HepG2 (cell line): ENCODE data around the gene DGAT2. TPM values are rescaled to one million over a fixed set of nuclear protein-coding genes. Genes with fewer than 3 reads are reported as not detected.

ENCODE experiments used
- BATF2 ChIP-seq: sonication (generic); formaldehyde crosslinking; IDR thresholded peaks from 2 replicates; pipeline ENCODE4 v1.8.0; 2022; ENCODE audit warnings: mild to moderate bottlenecking, missing genetic modification reagents, moderate library complexity
- FIP1L1 ChIP-seq: fragments of 200-400 bp; formaldehyde crosslinking; IDR thresholded peaks from 2 replicates; pipeline ENCODE4 v1.6.1; 2018; ENCODE audit warnings: low read depth, mild to moderate bottlenecking, low read length, moderate library complexity, borderline replicate concordance; ENCODE audit not compliant: insufficient read depth
- HMGA1 ChIP-seq: sonication (generic); formaldehyde crosslinking; conservative IDR thresholded peaks from 2 replicates; pipeline ENCODE4 v1.4.0; 2020; ENCODE audit warnings: missing genetic modification reagents
- HMGXB4 ChIP-seq, 2 experiments: sonication (generic) in 1 of 2; formaldehyde crosslinking in 1 of 2; IDR thresholded peaks; 2 replicates each; pipeline versions ENCODE4 v1.4.0 to v1.6.1; 2018 to 2020; ENCODE audit warnings: missing genetic modification reagents in 2 of 2, borderline replicate concordance in 1 of 2, low read depth in 1 of 2, mild to moderate bottlenecking in 1 of 2, missing biosample characterization in 1 of 2
- MBD4 ChIP-seq: IDR thresholded peaks from 2 replicates; pipeline ENCODE4 v1.6.1; 2012; ENCODE audit warnings: low read length, inconsistent platforms, borderline replicate concordance
- NR2F6 ChIP-seq, 2 experiments: IDR thresholded peaks; 2 replicates each; pipeline ENCODE4 v1.6.1; 2016; ENCODE audit warnings: antibody characterized with exemption in 1 of 2, mild to moderate bottlenecking in 1 of 2
- RNF2 ChIP-seq: fragments of 450-650 bp; conservative IDR thresholded peaks from 2 replicates; pipeline ENCODE4 v1.6.1; 2016; ENCODE audit warnings: low read depth
- TBX3 ChIP-seq: fragments of 450-650 bp; IDR thresholded peaks from 2 replicates; pipeline ENCODE4 v1.6.1; 2017; ENCODE audit warnings: antibody characterized with exemption, mild to moderate bottlenecking, inconsistent platforms, borderline replicate concordance
- TFDP2 ChIP-seq: sonication (generic); formaldehyde crosslinking; IDR thresholded peaks from 2 replicates; pipeline ENCODE4 v1.4.0; 2020; ENCODE audit warnings: missing genetic modification reagents
- ZBTB43 ChIP-seq: sonication (generic); formaldehyde crosslinking; conservative IDR thresholded peaks from 2 replicates; pipeline ENCODE4 v1.4.0; 2020; ENCODE audit warnings: missing genetic modification reagents
- ZNF20 ChIP-seq: sonication (generic); formaldehyde crosslinking; IDR thresholded peaks from 2 replicates; pipeline ENCODE4 v1.4.0; 2020; ENCODE audit warnings: mild to moderate bottlenecking, moderate library complexity, missing genetic modification reagents
- ZNF256 ChIP-seq: sonication (generic); formaldehyde crosslinking; conservative IDR thresholded peaks from 2 replicates; pipeline ENCODE4 v1.4.0; 2020; ENCODE audit warnings: missing genetic modification reagents
- ZNF331 ChIP-seq: sonication (generic); formaldehyde crosslinking; IDR thresholded peaks from 2 replicates; pipeline ENCODE4 v1.4.0; 2020; ENCODE audit warnings: missing genetic modification reagents
- ZNF563 ChIP-seq: sonication (generic); formaldehyde crosslinking; IDR thresholded peaks from 2 replicates; pipeline ENCODE4 v1.8.0; 2022; ENCODE audit warnings: mild to moderate bottlenecking, moderate library complexity, missing genetic modification reagents
- ZNF737 ChIP-seq: sonication (generic); formaldehyde crosslinking; IDR thresholded peaks from 2 replicates; pipeline ENCODE4 v1.5.0; 2020; ENCODE audit warnings: missing genetic modification reagents, mild to moderate bottlenecking, borderline replicate concordance
- ZNF761 ChIP-seq: sonication (generic); formaldehyde crosslinking; conservative IDR thresholded peaks from 2 replicates; pipeline ENCODE4 v1.4.0; 2020; ENCODE audit warnings: mild to moderate bottlenecking, missing genetic modification reagents
- ZNF770 ChIP-seq: sonication (generic); formaldehyde crosslinking; IDR thresholded peaks from 2 replicates; pipeline ENCODE4 v1.5.0; 2020; ENCODE audit warnings: mild to moderate bottlenecking, missing genetic modification reagents
- ZNF83 ChIP-seq: sonication (generic); formaldehyde crosslinking; IDR thresholded peaks from 2 replicates; pipeline ENCODE4 v1.4.0; 2020; ENCODE audit warnings: missing genetic modification reagents, mild to moderate bottlenecking, borderline replicate concordance
- ZSCAN20 ChIP-seq: sonication (generic); formaldehyde crosslinking; IDR thresholded peaks from 2 replicates; pipeline ENCODE4 v1.4.0; 2020; ENCODE audit warnings: missing genetic modification reagents, mild to moderate bottlenecking, borderline replicate concordance
- polyA plus RNA-seq, 8 experiments: library from polyadenylated mRNA; depleted of rRNA in 3 of 8; stranded (reverse) in 7 of 8; unstranded in 1 of 8; fragments of >200 nt; fragmentation: Illumina TruSeq in 4 of 8; extraction: Trizol in 4 of 8; gene quantifications; 2 replicates each; pipeline versions ENCODE4 v1.2.1 to v1.2.3, GENCODE V29; 2011 to 2016; ENCODE audit warnings: low read depth in 4 of 8, missing spikeins in 1 of 8, mixed read lengths in 1 of 8; ENCODE audit not compliant: insufficient read depth in 1 of 8
- total RNA-seq, 5 experiments: library from RNA; depleted of rRNA; stranded (reverse); fragments of >200 nt; fragmentation: Illumina TruSeq; extraction: Trizol; gene quantifications; 2 replicates each; pipeline ENCODE4 v1.2.3, GENCODE V29; 2016; ENCODE audit warnings: low read depth in 1 of 5
- TF ChIP-seq, protein P1 (sequence below): sonication (generic); formaldehyde crosslinking; IDR thresholded peaks from 2 replicates; pipeline ENCODE4 v1.5.1; 2020; ENCODE audit warnings: mild to moderate bottlenecking, missing genetic modification reagents, moderate library complexity

The DGAT2 gene
- total and polyA plus RNA-seq, 2 of the 13 experiments (the other 11 are each of a cell fraction or from before 2014, with no cell fraction given): 39.0 to 65.6 TPM

DNA sequence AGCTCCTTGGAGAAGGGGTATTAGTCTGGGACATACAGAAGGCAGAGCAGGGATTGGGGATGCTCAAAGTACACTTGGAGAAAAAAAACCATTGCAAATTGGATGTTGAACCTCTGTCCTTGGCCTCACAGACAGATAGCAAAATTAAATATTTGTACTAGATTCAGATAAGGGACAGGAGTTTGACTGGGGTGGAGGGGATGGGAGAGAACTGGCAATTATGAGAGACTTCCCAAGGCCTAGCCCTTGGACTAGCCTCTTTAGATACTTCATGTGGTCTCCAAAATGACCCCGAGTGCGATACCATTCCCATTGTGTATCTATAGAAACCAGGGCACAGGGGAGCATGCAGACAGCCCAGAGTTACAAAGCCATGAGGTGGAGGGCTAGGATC lies 15.5 kb downstream of the DGAT2 start (continued):
- TF ChIP-seq ZNF770: no peak
- no peak for TF ChIP-seq BATF2
- 0 out of 2 replicates have a peak, but pooled peaks have one; percentile 48 for TF ChIP-seq ZNF331 (CRISPR knock-in tag)
- TF ChIP-seq ZBTB43 (CRISPR knock-in tag): no peak
- TF ChIP-seq, protein P1, sequence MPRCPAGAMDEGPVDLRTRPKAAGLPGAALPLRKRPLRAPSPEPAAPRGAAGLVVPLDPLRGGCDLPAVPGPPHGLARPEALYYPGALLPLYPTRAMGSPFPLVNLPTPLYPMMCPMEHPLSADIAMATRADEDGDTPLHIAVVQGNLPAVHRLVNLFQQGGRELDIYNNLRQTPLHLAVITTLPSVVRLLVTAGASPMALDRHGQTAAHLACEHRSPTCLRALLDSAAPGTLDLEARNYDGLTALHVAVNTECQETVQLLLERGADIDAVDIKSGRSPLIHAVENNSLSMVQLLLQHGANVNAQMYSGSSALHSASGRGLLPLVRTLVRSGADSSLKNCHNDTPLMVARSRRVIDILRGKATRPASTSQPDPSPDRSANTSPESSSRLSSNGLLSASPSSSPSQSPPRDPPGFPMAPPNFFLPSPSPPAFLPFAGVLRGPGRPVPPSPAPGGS (CRISPR knock-in tag): no peak
- TF ChIP-seq ZNF563 (CRISPR knock-in tag): no peak
- no peak for TF ChIP-seq ZNF20 (CRISPR knock-in tag)
- no peak for TF ChIP-seq HMGA1
- TF ChIP-seq FIP1L1: no peak
- no peak for TF ChIP-seq ZNF83
- peak; percentile 94 for TF ChIP-seq NR2F6 (IDR thresholded peaks at IDR 0.05)
- peak; percentile 95 for TF ChIP-seq NR2F6 (CRISPR knock-in tag; IDR thresholded peaks at IDR 0.05)
- TF ChIP-seq ZNF761 (CRISPR knock-in tag): no peak; the same call in 1 of the 2 replicates
- no peak for TF ChIP-seq RNF2
- no peak for TF ChIP-seq ZNF256
- TF ChIP-seq MBD4: no peak
- no peak for TF ChIP-seq ZSCAN20
- peak; percentile 31; the same call in 1 of the 2 replicates for TF ChIP-seq TBX3
- TF ChIP-seq TFDP2 (CRISPR knock-in tag): no peak
- TF ChIP-seq HMGXB4 (CRISPR knock-in tag; IDR thresholded peaks at IDR 0.05; ENCODE audit: borderline replicate concordance in 1 of 2, low read depth in 1 of 2): peak in 1 of 2 experiments; percentile 12; a peak in 1 of 4 replicates
- TF ChIP-seq ZNF737 (CRISPR knock-in tag): no peak; the same call in 1 of the 2 replicates
